Activated CD8-positive, alpha-beta T cell treated with anti-CD3 and anti-CD28 coated beads for 36 hours (primary cell): ENCODE data around the gene RAB31. TPM values are rescaled to one million over a fixed set of nuclear protein-coding genes. Genes with fewer than 3 reads are reported as not detected.

Experiments used
- ATAC-seq: fragments of 200-7000 bp; cut with Tn5 transposase; one replicate; pipeline ENCODE4 v1.10.0; 2021; ENCODE audit warnings: mild to moderate bottlenecking, moderate library complexity
- CTCF ChIA-PET: fragments of 350-600 bp; sonication (Branson Sonifier 250); formaldehyde crosslinking; loops from one replicate; lab custom pipeline; 2021; ENCODE audit warnings: antibody characterized with exemption; lab: Charles Lee
- POLR2A ChIA-PET: fragments of 350-600 bp; sonication (Branson Sonifier 250); formaldehyde crosslinking; loops from one replicate; lab custom pipeline; 2021; ENCODE audit warnings: antibody characterized with exemption; lab: Charles Lee
- DNase-seq: peaks from one replicate; pipeline ENCODE4 v3.0.0-alpha.2; 2020
- H3K27ac Mint-ChIP-seq: one replicate; pipeline ENCODE4 v1.8.0; 2021; ENCODE audit warnings: mild to moderate bottlenecking, mixed read lengths
- H3K27me3 Mint-ChIP-seq: one replicate; pipeline ENCODE4 v1.8.0; 2021; ENCODE audit warnings: mixed read lengths
- H3K36me3 Mint-ChIP-seq: one replicate; pipeline ENCODE4 v1.8.0; 2021; ENCODE audit warnings: low read depth, mixed read lengths
- H3K4me1 Mint-ChIP-seq: one replicate; pipeline ENCODE4 v1.8.0; 2021; ENCODE audit warnings: low read depth, mixed read lengths
- H3K4me3 Mint-ChIP-seq: one replicate; pipeline ENCODE4 v1.8.0; 2021; ENCODE audit warnings: mild to moderate bottlenecking, moderate library complexity, mixed read lengths
- H3K9me3 Mint-ChIP-seq: one replicate; pipeline ENCODE4 v1.8.0; 2021; ENCODE audit warnings: mixed read lengths
- intact Hi-C: fragments of 100-400 bp; cut with micrococcal nuclease; formaldehyde crosslinking; loops from one replicate; pipeline ENCODE4 v1.10.0; 2022
- total RNA-seq, 2 experiments: library from RNA; stranded (reverse); gene quantifications; one replicate each; pipeline ENCODE4 v1.2.3, GENCODE V29; 2021
- TF ChIP-seq, protein P1 (sequence below): fragments of 200-600 bp; IDR thresholded peaks from one replicate; pipeline ENCODE4 v1.8.0; 2022; ENCODE audit warnings: antibody characterized with exemption, mild to moderate bottlenecking

The RAB31 gene
- total RNA-seq, 2 experiments from 2014 or later: 0.45 to 0.76 TPM

GRCh38 chr18:9724797-9725585, 16.9 kb downstream of the RAB31 start:
- Mint-ChIP-seq H3K4me3 (no peak overlapping the region), H3K4me1 (no peaks in the 10 kb centered on the region), H3K27me3 (peaks cover 6% of the 10 kb centered on the region), H3K27ac (no peak overlapping the region), H3K36me3 (no peaks in the 10 kb centered on the region), H3K9me3 (no peaks in the 10 kb centered on the region)
- ATAC-seq (no peak), DNase-seq (no peak)
- TF ChIP-seq, protein P1, sequence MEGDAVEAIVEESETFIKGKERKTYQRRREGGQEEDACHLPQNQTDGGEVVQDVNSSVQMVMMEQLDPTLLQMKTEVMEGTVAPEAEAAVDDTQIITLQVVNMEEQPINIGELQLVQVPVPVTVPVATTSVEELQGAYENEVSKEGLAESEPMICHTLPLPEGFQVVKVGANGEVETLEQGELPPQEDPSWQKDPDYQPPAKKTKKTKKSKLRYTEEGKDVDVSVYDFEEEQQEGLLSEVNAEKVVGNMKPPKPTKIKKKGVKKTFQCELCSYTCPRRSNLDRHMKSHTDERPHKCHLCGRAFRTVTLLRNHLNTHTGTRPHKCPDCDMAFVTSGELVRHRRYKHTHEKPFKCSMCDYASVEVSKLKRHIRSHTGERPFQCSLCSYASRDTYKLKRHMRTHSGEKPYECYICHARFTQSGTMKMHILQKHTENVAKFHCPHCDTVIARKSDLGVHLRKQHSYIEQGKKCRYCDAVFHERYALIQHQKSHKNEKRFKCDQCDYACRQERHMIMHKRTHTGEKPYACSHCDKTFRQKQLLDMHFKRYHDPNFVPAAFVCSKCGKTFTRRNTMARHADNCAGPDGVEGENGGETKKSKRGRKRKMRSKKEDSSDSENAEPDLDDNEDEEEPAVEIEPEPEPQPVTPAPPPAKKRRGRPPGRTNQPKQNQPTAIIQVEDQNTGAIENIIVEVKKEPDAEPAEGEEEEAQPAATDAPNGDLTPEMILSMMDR: no peak
- ChIA-PET POLR2A (no interaction called here), CTCF (no interaction called here)
- intact Hi-C loops: no loop called here

DNA sequence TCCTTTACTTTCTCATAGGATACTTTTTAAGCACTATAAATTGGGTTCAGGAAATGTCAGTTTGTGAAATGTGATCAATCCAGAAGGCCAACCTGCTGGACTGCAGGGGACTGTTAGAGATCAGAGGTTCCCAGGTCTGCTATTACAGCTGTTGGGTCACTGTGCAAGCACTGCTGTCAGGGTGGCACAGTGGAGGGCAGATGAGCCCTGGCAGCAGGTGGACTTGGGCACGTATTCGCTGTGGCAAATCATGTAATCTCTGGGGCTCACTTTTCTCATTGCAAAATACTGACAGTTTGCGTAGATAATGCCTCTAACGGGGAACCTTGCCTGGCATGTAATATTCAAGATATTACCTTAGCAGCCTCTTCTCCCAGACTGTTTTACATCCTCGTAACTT, 18.1 kb downstream of the RAB31 start:
- intact Hi-C loops: no loop called here
- TF ChIP-seq, protein P1: no peak
- H3K27ac Mint-ChIP-seq: no peak overlapping the region

GRCh38 chr18:9726936-9727335, 18.8 kb downstream of the RAB31 start:
- no peaks in the 10 kb centered on the region for H3K9me3 Mint-ChIP-seq
- intact Hi-C loops: no loop called here
- peaks cover 5% of the 10 kb centered on the region for H3K27me3 Mint-ChIP-seq

More for the DNA sequence above, 18.1 kb downstream of the RAB31 start:
- H3K36me3 Mint-ChIP-seq: no peaks in the 10 kb centered on the region
- H3K4me3 Mint-ChIP-seq: no peak overlapping the region
- H3K27me3 Mint-ChIP-seq: peaks cover 5% of the 10 kb centered on the region
- ChIA-PET CTCF (no interaction called here), POLR2A (no interaction called here)
- H3K4me1 Mint-ChIP-seq: no peaks in the 10 kb centered on the region
- H3K9me3 Mint-ChIP-seq: no peaks in the 10 kb centered on the region
- DNase-seq (no peak), ATAC-seq (no peak)

GRCh38 chr18:9730786-9731185, 22.7 kb downstream of the RAB31 start:
- Mint-ChIP-seq H3K4me1 (peaks cover 4% of the 10 kb centered on the region), H3K4me3 (no peak overlapping the region), H3K27ac (no peak overlapping the region), H3K36me3 (no peaks in the 10 kb centered on the region), H3K9me3 (no peaks in the 10 kb centered on the region), H3K27me3 (peaks cover 12% of the 10 kb centered on the region)
- no peak for DNase-seq
- POLR2A ChIA-PET: interaction anchor here (0.6 kb wide), 1 partner anchor 355 kb away, joined by 3 read pairs; no protein-coding TSS in a partner anchor
- intact Hi-C loops: no loop called here
- ATAC-seq: no peak
- CTCF ChIA-PET: no interaction called here
- TF ChIP-seq, protein P1: no peak

More at GRCh38 chr18:9726936-9727335, 18.8 kb downstream of the RAB31 start:
- H3K36me3 Mint-ChIP-seq: no peaks in the 10 kb centered on the region
- TF ChIP-seq, protein P1: no peak
- DNase-seq (no peak), ATAC-seq (no peak)
- ChIA-PET CTCF (no interaction called here), POLR2A (no interaction called here)
- H3K4me3 Mint-ChIP-seq: no peak overlapping the region
- H3K4me1 Mint-ChIP-seq: no peaks in the 10 kb centered on the region
- no peak overlapping the region for H3K27ac Mint-ChIP-seq

DNA sequence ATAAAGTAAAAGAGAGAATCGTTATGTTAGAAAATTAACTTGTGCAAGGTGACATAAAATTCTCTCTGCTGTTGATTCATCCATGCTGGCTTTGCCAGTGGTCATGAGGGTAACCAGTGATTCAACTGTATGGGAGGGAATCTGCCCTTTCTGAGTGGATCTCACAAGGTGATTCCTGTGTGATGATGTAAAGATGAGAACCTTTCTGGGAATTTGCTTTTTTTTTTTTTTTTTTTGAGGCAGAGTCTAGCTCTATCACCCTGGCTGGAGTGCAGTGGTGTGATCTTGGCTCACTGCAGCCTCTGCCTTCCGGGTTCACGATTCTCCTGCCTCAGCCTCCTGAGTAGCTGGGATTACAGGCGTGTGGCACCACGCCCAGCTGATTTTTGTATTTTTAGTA, 23.3 kb downstream of the RAB31 start:
- H3K4me1 Mint-ChIP-seq: peaks cover 4% of the 10 kb centered on the region
- H3K36me3 Mint-ChIP-seq: no peaks in the 10 kb centered on the region
- ChIA-PET POLR2A (interaction anchor here (0.6 to 1.0 kb wide), 2 partner anchors 20 to 356 kb away, joined by 3 read pairs; no protein-coding TSS in a partner anchor), CTCF (no interaction called here)
- DNase-seq (no peak), ATAC-seq (no peak)
- intact Hi-C loops: no loop called here
- TF ChIP-seq, protein P1: no peak
- H3K27me3 Mint-ChIP-seq: peaks cover 12% of the 10 kb centered on the region
- no peak overlapping the region for H3K4me3 Mint-ChIP-seq
- no peaks in the 10 kb centered on the region for H3K9me3 Mint-ChIP-seq
- no peak overlapping the region for H3K27ac Mint-ChIP-seq
